Left lobe of liver (tissue), 2 donors: ENCODE measurements around the gene KCNAB3. TPM values are rescaled to one million over a fixed set of nuclear protein-coding genes. Genes with fewer than 3 reads are reported as not detected.
"Not testable (repeated sequence)": the region's sequence is repeated elsewhere in the genome, so short reads cannot be mapped to it uniquely, and the experiment has no call there.

Experiments
- ATAC-seq: fragments of 200-7000 bp; cut with Tn5 transposase; one replicate; pipeline ENCODE4 v1.9.1; 2020; ENCODE audit warnings: mild to moderate bottlenecking, moderate library complexity
- DNase-seq: peaks from one replicate; pipeline ENCODE4 v3.0.0-alpha.2; 2020; ENCODE audit warnings: low spot score
- total RNA-seq: library from RNA; stranded (reverse); gene quantifications from one replicate; pipeline ENCODE4 v1.2.1, GENCODE V29; 2021
- donor health status: DM: no; HTN: no; CAD: no; lungs with moderate emphysema.
- donor health status: DM: no; HTN: yes; CAD: no.

KCNAB3 gene
- 1.3 TPM for total RNA-seq

DNA sequence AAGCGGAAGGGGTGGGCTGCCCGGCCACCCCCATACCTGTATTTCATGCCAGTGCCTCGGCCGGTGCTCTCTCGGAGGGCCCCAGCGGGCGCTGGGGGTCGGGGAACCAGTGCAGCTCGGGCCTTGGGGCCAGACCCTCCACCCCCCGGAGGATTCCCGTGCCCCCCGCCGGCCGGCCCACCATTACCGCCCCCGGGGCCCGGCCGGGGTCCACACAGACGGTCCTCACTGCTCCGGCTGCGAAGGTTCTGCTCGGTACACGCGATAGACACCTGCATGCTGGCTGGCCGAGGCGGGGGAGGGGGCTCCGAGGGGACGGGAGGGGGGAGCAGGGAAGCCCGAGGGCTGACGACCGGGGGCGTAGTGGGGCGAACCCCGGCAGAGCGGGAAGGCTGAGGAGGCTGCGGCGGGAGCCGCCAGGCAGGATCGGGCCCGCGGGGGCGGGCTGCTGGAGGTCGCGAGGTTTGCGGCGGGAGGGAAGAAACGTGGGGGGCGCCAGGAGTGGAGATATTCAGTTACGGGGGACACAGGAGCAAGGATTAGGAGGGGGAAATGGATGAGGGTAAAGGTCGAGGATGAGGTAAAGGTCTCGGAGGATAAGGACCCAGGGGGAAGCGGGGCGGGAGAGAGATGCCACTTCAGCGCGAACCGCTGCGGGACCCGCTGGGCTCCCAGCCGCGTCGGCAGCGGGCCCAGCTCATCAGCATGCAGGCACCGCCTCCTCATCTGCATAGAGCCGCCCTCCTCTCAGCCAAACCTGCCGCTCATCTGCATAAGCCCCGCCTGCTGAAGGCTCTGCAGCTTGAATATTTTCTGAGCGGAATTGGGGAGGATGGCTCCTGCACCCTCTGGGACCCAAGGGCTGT is at the start of gene KCNAB3:
Gene KCNAB3 (minus strand): TSS at position 699 of the 866 bp plus-strand sequence. CDS start 421 bp downstream, at position 278.
- ATAC-seq: no peak
- no peak for DNase-seq

DNA sequence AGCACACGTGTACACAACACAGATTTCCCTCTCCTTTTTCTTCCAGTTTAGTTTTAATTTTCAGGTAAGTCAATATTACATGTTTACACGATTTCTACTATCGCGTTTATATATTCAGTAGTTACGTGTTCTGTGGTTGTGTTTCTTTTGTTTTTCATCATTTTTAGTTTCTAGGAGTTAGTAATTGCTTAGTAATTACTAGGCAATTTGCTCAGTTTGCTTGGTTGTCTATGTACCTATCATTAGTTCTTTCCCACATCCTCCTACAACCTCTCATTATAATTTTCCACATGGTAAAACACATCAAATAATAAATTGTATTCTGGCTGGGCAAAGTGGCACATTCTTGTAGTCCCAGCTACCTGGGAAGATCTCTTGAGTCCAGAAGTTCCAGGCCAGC is 48.1 kb upstream of the KCNAB3 start:
- DNase-seq: no peak
- ATAC-seq: no peak

DNA sequence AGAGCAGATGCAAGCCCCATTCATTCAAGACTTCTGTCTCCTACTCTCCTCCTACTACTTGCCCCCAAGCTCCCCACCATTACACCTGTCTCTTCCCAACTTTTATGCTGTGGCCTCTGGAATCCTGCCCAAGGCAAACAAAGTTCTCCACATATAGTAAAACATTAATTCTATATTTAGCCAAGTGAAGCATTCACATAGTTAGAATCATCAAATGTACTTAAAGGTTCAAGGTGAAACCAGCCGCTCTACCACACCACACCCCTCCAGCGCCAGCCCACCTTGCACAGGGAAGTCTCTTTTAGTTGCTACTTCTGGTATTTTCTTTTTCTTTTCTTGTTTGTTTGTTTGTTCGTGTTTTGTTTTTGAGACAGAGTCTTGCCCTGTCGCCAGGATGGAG is 47.4 kb upstream of the KCNAB3 start:
- ATAC-seq: no peak
- no peak for DNase-seq

DNA sequence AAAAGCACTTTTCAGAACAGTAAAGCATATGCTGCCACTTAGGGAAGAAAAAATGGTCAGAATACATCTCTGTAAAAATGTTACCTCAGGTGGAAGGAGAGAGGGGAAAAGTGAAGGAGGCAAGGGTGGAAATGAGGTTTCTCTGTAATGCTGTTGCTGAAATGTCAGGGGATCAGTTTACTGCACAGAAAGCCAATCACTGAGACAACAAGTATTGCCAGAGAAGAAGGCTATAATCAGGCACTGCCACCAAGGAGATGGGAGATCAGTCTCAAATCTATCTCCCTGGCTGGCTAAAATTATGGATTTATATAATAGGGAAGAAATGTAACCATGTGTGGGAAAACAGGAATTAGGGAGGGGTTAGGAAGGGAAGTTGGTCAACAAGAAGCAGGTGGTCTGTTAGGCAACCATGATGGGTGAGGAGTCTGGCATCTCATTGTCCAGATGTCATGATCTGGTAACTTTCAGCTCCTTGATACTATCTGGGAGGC is 45.0 kb upstream of the KCNAB3 start:
- ATAC-seq: no peak
- no peak for DNase-seq

DNA sequence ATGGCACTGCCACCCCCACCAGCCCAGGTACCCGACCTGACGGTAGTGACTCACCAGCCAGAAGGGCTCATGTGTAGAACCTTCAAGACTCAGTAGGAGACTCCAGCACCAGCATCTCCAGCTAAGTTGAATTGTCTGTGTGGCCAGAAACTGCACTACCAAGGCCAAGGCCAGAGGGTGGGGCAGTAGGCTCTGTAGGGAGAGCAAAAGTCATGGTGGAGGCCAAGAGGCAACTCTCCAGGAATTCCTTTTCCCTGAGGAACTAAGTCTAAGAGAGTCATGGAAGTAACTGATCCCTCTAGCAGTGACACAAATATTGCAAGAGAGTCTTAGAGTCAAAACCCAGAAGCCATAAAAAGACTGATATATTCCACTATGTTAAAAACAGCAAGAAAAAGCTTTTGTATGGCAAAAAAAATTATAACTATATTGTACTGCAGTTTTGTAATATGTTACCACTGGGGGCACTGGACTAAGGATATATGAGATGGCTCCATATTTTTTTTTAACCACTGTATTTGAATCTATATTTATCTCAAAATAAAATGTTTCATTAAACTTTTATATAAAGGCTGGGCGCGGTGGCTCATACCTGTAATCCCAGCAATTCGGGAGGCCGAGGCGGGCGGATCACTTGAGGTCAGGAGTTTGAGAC is 42.6 kb upstream of the KCNAB3 start:
- no peak for DNase-seq
- ATAC-seq: no peak

DNA sequence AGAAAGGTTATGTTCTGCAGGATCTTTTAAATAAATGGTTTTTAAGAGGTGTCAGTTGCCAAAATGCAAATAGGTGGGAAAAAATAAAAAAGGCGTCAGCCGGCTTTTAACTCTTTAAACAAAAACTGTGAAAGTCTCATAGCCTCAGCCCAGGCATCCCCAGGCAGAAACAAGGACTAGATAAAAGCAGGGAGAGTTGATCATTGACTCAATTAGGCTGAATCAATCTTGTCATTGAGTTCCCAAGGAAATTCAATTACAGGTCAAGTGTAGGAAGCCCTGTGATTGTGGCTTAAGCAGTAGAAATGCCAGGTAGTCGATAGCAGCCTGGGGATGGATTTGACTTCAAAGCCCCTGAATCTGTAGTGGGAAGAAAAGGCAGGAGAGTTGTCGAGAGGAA is 42.0 kb upstream of the KCNAB3 start:
- no peak for DNase-seq
- no peak for ATAC-seq

DNA sequence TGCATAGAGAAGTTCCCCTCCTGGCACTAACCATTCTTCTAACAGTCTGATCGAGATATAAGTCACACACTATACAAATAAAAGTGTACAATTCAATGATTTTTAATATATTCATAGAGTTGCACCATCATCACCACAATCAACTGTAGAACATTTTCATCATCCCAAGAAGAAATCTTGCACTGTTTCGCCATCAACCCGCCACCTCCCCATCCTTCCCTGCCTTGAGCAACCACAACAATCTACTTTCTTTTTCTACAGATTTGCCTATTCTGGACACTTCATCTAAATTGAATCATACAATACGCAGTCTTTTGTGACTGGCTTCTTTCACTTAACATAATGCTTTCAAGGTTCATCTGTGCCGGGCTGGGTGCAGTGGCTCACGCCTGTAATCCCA is 39.8 kb upstream of the KCNAB3 start:
- ATAC-seq (no peak), DNase-seq (no peak)

DNA sequence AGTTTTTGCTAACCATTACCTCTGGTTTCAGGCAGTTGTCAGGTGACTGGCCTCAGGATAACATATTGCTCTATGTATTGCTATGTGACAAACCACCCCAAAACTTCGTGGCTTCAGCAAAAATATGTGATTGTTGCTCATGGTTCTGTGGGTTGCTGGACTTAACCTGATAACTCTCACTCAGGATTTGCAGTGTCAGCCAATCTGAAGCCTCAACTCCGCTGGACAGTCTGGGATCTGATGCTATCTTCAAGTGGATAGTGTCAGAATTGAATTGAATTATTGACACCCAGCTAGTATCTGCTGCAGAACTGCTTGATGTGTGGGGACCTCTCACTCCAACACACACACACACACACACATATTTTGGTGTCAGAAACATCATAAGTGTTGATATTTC is 38.1 kb upstream of the KCNAB3 start:
- DNase-seq (no peak), ATAC-seq (no peak)

DNA sequence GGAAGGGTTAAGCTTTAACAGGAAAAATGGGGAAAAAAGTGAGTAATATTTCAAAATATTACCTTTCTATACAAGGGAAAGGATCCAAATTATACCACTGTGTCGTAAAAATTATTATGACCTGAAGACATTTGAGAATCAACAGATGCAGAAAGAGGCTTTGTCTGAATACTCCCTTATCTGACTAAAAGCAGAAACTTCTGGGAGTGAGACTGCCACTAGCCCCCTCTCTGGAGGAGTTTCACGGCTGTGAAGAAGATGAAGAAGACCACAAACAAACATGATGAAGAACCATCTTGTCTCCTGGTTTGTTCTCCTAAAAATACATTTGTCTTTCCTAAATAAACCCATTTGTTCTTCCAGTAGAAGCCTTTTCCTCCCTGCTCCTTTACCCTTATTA is 31.8 kb upstream of the KCNAB3 start:
- DNase-seq (no peak), ATAC-seq (no peak)

DNA sequence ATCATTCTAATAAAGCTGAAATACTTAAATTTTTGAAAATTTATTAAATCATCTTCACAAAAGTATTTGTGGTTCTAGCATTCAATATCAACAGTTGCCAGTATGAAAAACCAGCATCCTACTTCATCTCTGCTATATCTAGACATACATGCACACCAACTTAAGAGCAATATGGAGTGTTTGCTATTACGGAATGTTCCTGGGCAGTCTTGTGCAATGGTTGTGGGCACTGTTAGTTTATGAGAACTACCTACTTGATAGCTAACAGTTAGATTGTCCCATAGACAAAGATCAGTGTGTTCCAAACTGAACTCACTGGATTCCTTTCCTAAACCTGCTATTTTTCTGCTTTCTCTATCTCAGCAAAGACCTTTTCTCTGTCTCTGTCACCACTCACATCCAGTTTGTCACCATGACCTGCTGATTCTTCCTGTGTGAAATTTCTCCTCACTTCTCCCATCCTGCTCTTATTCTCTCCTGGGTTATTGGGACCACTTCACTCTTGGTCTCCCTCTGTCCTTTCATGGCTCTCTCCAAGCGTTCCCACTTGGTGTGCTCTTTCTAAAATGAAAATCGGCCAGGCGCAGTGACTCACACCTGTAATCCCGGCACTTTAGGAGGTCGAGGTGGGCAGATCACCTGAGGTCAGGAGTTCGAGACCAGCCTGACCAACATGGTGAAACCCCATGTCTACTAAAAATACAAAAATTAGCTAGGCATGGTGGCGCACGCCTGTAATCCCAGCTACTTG is 30.0 kb upstream of the KCNAB3 start:
- DNase-seq (no peak), ATAC-seq (no peak)

DNA sequence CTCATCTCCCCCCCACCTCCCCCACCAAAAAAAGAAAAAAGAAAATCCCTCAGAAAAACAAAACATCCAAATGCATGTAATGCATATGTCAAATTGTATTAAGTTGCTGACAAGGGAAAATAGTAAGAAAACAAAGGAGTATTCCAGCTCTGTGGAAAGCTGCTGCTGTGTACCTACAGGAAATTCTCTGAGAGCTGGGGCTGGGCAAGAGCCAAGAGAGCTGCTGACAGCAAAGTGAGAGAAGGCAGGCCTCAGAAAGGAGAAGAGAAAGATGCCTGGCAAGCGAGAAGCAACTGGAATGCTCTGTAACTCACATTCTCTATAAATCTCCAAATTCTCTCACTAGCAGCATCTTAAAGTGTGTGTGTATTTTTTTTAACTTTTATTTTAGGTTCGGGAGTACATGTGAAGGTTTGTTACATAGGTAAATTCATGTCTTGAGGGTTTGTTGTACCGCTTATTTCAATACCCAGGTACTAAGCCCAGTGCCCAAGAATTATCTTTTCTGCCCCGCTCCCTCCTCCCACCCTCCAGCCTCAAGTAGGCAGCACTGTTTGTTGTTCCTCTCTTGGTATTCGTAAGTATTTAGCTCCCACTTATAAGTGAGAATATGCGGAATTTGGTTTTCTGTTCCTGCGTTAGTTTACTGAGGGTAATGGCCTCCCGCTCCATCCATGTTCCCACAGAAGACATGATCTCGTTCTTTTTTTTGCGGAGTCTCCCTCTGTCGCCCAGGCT is 26.7 kb upstream of the KCNAB3 start:
- ATAC-seq: no peak
- DNase-seq: no peak

DNA sequence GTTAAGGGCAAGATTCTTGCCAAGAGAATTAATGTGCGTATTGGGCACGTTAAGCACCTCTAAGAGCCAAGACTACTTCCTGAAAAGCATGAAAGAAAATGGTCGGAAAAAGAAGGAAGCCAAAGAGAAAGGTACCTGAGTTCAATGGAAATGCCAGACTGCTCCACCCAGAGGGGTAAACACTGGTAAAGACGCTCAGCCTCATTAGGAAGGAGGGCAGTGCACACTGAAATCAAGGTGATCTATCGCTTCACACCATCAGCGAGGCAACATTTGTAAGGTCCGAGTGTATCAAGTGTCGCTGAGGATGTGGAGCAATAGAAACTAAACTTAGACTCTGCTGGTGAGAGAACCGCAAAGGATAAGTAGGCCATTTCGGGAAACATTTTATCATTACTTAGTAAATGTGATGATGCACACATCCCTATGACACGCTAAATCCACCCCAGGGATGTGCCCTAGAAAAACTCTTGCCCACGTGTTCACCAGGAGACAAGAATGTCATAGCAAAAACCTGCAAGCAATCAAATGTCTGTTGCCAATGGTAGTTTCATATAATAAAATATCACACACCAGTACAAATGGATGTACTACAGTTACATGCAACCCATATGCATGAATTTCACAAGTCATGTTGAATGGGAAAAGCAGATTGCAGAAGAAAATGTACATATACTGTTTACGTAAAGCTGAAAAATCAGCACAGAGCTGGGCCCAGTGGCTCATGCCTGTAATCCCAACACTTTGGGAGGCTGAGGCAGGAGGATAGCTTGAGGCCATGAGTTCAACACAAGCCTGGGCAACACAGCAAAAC is 26.0 kb upstream of the KCNAB3 start:
- no peak for DNase-seq
- no peak for ATAC-seq

DNA sequence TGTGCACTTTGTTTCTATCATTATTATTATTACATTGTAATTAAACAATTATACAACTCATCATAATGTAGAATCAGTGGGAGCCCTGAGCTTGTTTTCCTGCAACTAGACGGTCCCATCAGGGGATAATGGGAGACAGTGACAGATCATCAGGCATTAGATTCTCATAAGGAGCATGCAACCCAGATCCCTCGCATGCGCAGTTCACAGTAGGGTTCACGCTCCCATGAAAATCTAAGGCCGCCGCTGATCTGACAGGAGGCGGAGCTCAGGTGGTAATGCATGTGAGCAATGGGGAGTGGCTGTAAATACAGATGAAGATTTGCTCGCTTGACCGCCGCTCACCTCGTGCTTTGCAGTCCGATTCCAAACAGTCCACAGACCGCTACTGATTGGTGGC is 23.6 kb upstream of the KCNAB3 start:
- not testable (repeated sequence) for ATAC-seq, DNase-seq

DNA sequence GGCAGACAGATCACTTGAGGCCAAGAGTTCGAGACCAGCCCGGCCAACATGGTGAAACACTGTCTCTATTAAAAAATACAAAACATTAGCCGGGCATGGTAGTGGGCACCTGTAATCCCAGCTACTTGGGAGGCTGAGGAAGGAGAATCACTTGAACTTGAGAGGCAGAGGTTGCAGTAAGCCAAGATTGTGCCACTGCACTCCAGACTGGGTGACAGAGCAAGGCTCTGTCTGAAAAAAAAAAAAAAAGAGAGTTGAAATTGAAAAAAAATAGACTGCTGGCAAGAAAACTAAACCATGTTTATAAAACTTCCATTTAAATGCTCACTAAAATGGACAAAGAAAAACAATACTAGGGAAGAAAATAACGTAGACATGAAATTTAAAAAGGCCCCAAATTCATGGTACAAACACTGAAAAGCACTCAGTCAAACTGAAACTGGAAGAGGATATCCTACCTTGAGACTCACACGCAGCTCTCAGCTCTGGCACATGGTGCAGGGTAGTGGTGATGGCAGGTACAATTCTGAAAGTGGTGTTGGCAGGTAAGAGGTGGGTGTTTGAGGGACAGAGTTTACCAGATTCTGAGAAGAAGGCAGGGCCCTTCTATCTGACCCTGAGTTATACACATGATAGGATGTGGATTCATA is 21.6 kb upstream of the KCNAB3 start:
- DNase-seq (no peak), ATAC-seq (no peak)

DNA sequence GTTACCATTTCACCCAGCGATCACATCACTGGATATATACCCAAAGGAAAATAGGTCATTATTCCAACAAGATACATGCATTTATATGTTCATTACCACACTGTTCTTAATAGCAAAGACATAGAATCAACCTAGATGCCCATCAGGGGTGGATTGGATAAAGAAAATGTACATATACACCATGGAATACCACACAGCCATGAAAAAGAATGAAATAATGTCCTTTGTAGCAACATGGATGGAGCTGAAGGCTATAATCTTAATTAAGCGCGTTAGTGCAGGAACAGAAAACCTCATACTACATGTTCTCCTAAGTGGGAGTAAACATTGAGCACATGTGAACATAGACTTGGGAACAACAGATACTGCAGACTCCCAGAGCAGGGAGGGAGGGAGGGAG is 20.9 kb upstream of the KCNAB3 start:
- no peak for ATAC-seq
- DNase-seq: no peak

DNA sequence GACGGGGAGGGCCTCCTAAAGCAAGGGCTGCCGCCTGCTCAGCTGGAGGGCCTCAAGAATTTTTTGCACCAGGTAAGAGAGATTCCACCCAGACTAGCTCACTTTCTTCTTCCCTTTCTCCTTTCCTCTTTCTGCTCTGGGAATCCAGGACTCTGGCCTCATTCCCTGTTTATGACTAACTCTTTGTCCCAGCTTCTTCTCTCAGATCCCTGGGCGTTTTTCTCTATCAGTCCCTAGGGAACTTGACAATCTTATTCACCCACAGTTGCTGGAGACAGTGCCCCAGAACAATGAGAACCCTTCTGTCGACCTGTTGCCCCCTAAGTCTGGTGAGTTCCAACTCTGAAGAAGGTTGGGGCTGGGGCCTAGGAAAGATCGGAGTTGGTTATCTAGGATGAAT is 18.0 kb upstream of the KCNAB3 start:
- ATAC-seq: no peak
- no peak for DNase-seq

DNA sequence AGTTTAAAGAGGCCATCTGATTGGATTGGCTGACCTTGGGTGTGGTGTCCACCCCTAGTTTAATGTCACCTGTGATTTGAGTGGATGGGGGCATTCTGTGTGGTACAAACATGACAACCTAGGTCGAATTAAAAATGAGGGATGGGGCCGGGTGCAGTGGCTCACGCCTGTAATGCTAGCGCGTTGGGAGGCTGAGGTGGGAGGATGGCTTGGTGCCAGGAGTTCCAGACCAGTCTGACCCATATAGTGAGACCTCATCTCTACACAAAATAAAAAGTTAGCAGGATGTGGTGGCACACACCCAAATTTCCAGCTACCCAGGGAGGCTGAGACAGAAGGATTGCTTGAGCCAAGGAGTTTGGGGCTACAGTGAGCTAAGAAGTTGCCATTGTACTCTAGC is 16.8 kb upstream of the KCNAB3 start:
- DNase-seq: no peak

DNA sequence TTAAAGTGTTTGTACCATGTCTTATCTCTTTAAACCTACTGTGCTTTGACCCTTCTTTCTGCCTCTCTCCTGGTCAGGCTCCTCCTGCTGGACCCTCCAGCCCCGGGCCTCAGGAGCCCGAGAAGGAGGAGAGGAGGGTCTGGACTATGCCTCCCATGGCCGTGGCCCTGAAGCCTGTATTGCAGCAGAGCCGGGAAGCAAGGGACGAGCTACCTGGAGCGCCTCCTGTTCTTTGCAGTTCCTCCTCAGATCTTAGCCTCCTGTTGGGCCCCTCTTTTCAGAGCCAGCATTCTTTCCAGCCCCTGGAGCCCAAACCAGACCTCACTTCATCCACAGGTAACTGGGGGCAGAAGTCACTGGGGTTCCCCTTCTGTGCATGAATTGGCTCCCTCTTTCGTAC is 16.0 kb upstream of the KCNAB3 start:
- ATAC-seq (no peak), DNase-seq (no peak)

More for the DNA sequence above, 16.8 kb upstream of the KCNAB3 start:
- ATAC-seq: no peak

DNA sequence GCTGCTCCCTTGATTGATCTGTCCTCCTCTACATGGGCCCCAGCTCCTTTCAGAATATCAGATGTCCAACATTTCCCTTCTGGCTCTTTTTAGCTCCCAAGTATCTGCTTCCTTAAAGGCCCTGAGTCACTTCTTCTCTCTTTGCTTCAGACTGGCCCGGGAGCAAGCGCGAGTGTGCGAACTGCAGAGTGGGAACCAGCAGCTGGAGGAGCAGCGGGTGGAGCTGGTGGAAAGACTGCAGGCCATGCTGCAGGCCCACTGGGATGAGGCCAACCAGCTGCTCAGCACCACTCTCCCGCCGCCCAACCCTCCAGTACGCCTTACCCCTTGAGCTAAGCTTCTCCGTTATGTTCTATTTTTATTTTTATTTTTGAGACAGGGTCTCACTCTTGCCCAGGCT is 14.7 kb upstream of the KCNAB3 start:
- no peak for ATAC-seq
- no peak for DNase-seq

DNA sequence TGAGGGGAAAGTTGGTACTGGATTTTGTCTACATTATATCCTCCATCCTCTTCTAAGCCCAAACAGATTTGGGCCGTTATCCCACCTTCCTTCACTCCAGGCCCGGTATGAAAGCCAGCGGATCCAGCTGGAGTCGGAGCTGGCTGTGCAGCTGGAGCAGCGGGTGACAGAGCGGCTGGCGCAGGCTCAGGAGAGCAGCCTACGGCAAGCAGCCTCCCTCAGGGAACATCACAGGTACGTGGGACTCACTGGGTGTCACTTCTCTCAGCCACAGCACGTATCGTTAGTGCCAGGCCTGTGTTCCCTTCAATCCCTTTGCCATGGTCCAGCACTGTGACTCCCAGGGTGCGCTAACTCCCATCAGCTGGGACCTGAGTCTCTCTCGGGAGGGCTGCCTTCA is 13.6 kb upstream of the KCNAB3 start:
- no peak for DNase-seq
- no peak for ATAC-seq
